ENCODE measurements around the gene ZBTB40. TPM values are rescaled to one million over a fixed set of nuclear protein-coding genes. Genes with fewer than 3 reads are reported as not detected.

ZBTB40 gene
- total and polyA plus RNA-seq, 10 of the 15 experiments (the other 5 are each of a cell fraction or from before 2014, with no cell fraction given) = 1.9 to 14.4 (median 9.0) TPM

DNA sequence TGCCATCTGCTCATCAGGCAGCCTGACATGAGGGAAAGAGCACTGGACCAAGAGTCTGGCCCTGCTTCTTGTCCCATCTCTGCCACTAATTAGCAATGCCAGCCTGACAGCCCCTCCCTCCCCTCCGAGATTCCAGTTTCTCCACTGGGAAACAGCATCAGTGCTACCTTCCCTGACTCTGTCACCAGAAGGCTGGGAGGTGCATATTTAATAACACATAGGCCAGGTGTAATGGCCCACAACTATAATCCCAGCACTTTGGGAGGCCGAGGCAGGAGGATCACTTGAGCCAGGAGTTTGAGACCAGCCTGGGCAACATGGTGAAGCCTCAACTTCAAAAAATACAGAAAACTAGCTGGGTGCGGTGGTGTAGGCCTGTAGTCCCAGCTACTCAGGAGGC lies 41.2 kb upstream of the ZBTB40 start:
- Histone ChIP-seq H3K27me3 (replicated peaks in 1 of 2; ENCODE audit: control insufficient read depth in 2 of 2, insufficient read depth in 2 of 2, low read length in 1 of 2) (peaks cover 0 to 3% of the 10 kb centered on the region in 2 experiments; a peak in 3 of 4 replicates), H3K27ac (ENCODE audit: control insufficient read depth, insufficient read depth) (no peak overlapping the region), H3K4me1 (ENCODE audit: control insufficient read depth, insufficient read depth, low read length) (no peaks in the 10 kb centered on the region), H3K79me2 (ENCODE audit: control insufficient read depth, insufficient read depth, low read length) (no peaks in the 10 kb centered on the region), H3K4me2 (ENCODE audit: control insufficient read depth, insufficient read depth) (no peak overlapping the region), H3K4me3 (no peak overlapping the region), H2AFZ (ENCODE audit: control insufficient read depth, low read depth, low read length) (no peak overlapping the region), H4K20me1 (ENCODE audit: control insufficient read depth, insufficient read depth) (no peaks in the 10 kb centered on the region), H3K9ac (ENCODE audit: control insufficient read depth, insufficient read depth, low read length) (no peak overlapping the region), H3K36me3 (ENCODE audit: control insufficient read depth in 2 of 2, insufficient read depth in 2 of 2, low read length in 1 of 2) (no peaks in the 10 kb centered on the region), H3K9me3 (replicated peaks; ENCODE audit: control insufficient read depth, insufficient read depth, low read length) (no peaks in the 10 kb centered on the region)
- FAIRE-seq = no peak
- no peak for ATAC-seq
- ChIA-PET CTCF (no interaction called here), SMC1A (ENCODE audit: uncharacterized antibody, unreplicated experiment) (interaction anchor here (0.5 to 1.3 kb wide), 2 partner anchors 129 to 269 kb away, joined by 3 to 4 read pairs; no protein-coding TSS in a partner anchor), POLR2A (no interaction called here), RAD21 (ENCODE audit: unreplicated experiment) (no interaction called here)
- in situ Hi-C loops (cut with MboI) = loop anchor here (10.0 kb wide), 1 partner anchor 406 kb away; the partner anchor contains the start of gene CELA3A
- intact Hi-C loops (cut with micrococcal nuclease; ENCODE audit: unreplicated experiment) = no loop called here
- no TSS peak for BruUV-seq (replicated peaks)
- DNase-seq (ENCODE audit: low read depth, low spot score) = no peak
- no peak for TF ChIP-seq MYB (IDR thresholded peaks at IDR 0.05; ENCODE audit: borderline replicate concordance, low read depth, low read length)
- TF ChIP-seq, protein P1, sequence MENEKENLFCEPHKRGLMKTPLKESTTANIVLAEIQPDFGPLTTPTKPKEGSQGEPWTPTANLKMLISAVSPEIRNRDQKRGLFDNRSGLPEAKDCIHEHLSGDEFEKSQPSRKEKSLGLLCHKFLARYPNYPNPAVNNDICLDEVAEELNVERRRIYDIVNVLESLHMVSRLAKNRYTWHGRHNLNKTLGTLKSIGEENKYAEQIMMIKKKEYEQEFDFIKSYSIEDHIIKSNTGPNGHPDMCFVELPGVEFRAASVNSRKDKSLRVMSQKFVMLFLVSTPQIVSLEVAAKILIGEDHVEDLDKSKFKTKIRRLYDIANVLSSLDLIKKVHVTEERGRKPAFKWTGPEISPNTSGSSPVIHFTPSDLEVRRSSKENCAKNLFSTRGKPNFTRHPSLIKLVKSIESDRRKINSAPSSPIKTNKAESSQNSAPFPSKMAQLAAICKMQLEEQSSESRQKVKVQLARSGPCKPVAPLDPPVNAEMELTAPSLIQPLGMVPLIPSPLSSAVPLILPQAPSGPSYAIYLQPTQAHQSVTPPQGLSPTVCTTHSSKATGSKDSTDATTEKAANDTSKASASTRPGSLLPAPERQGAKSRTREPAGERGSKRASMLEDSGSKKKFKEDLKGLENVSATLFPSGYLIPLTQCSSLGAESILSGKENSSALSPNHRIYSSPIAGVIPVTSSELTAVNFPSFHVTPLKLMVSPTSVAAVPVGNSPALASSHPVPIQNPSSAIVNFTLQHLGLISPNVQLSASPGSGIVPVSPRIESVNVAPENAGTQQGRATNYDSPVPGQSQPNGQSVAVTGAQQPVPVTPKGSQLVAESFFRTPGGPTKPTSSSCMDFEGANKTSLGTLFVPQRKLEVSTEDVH (IDR thresholded peaks at IDR 0.05; ENCODE audit: low read depth, partially characterized antibody) = no peak
- no peak for TF ChIP-seq RUNX3 (IDR thresholded peaks at IDR 0.05; ENCODE audit: low read length)
- TF ChIP-seq, protein P2, sequence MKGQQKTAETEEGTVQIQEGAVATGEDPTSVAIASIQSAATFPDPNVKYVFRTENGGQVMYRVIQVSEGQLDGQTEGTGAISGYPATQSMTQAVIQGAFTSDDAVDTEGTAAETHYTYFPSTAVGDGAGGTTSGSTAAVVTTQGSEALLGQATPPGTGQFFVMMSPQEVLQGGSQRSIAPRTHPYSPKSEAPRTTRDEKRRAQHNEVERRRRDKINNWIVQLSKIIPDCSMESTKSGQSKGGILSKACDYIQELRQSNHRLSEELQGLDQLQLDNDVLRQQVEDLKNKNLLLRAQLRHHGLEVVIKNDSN (IDR thresholded peaks at IDR 0.05; ENCODE audit: borderline replicate concordance, extremely low read length, insufficient read depth, low read depth, low read length) = no peak
- WGBS (ENCODE audit: insufficient coverage, insufficient replicate concordance, low lambda C conversion rate, missing lambda C conversion rate) = 26% methylated on average over 3 of the region's 3 CpGs

Data from GM12878 (cell line).